ENCODE measurements around the gene FAM107A. TPM values are rescaled to one million over a fixed set of nuclear protein-coding genes. Genes with fewer than 3 reads are reported as not detected.
A peak's percentile ranks its signal among the peaks of the same experiment; 100 is the strongest.

The FAM107A gene
- total and polyA plus RNA-seq, 2 experiments from 2014 or later: 1.0 to 1.1 TPM

GRCh38 chr3:58566398-58567250 is 10.6 kb downstream of the FAM107A start:
- peak overlapping the region; percentile 74; the same call in 1 of the 2 replicates for H3K4me2 ChIP-seq
- 0 out of 2 replicates have a peak overlapping the region, but pooled peaks have one; percentile 31 for H3K27ac Mint-ChIP-seq
- H3K4me1 Mint-ChIP-seq: peaks cover 36% of the 10 kb centered on the region
- H4K20me1 ChIP-seq (replicated peaks; ENCODE audit: insufficient read depth): no peaks in the 10 kb centered on the region
- no peak overlapping the region for H3K4me3 Mint-ChIP-seq
- ATAC-seq (no peak), DNase-seq (ENCODE audit: low spot score) (no peak)
- no peak overlapping the region for H3K4me3 ChIP-seq
- H3K4me1 ChIP-seq (ENCODE audit: insufficient read depth): peaks cover 29% of the 10 kb centered on the region
- no peaks in the 10 kb centered on the region for H3K9me2 ChIP-seq (ENCODE audit: insufficient read depth)
- peaks cover 11% of the 10 kb centered on the region for H3K27me3 Mint-ChIP-seq (ENCODE audit: insufficient read depth, low read depth, poor library complexity)
- H3K79me2 ChIP-seq (replicated peaks; ENCODE audit: insufficient read depth): no peaks in the 10 kb centered on the region
- peaks cover 5% of the 10 kb centered on the region for H3K9me3 Mint-ChIP-seq
- H3K36me3 ChIP-seq (ENCODE audit: insufficient read depth): no peaks in the 10 kb centered on the region
- H3F3A ChIP-seq (replicated peaks; ENCODE audit: low read depth): 0 out of 2 replicates have a peak, but pooled peaks cover 5% of the 10 kb centered on the region
- no peak overlapping the region for H3K27ac ChIP-seq (ENCODE audit: low read depth)
- no peak overlapping the region for H2AFZ ChIP-seq
- H3K27me3 ChIP-seq (ENCODE audit: insufficient read depth): no peaks in the 10 kb centered on the region
- peaks cover 3% of the 10 kb centered on the region; the same call in 2 of the 3 replicates for H3K36me3 Mint-ChIP-seq (ENCODE audit: low read depth)
- no peak for TF ChIP-seq ETS1 (IDR thresholded peaks at IDR 0.05)

GRCh38 chr3:58565621-58566397 is 11.4 kb downstream of the FAM107A start:
- Mint-ChIP-seq H3K27ac (peak overlapping the region; percentile 74; the same call in 1 of the 2 replicates), H3K4me1 (peaks cover 43% of the 10 kb centered on the region), H3K9me3 (peaks cover 5% of the 10 kb centered on the region), H3K4me3 (peak overlapping the region; percentile 29; the same call in 2 of the 3 replicates), H3K27me3 (ENCODE audit: insufficient read depth, low read depth, poor library complexity) (peaks cover 18% of the 10 kb centered on the region), H3K36me3 (ENCODE audit: low read depth) (peaks cover 3% of the 10 kb centered on the region; the same call in 2 of the 3 replicates)
- Histone ChIP-seq H3K27me3 (ENCODE audit: insufficient read depth) (no peaks in the 10 kb centered on the region), H2AFZ (no peak overlapping the region), H3K9me2 (ENCODE audit: insufficient read depth) (no peaks in the 10 kb centered on the region), H3K36me3 (ENCODE audit: insufficient read depth) (no peaks in the 10 kb centered on the region), H3K27ac (ENCODE audit: low read depth) (peak overlapping the region; percentile 83; the same call in 1 of the 2 replicates), H3K4me3 (no peak overlapping the region), H4K20me1 (replicated peaks; ENCODE audit: insufficient read depth) (no peaks in the 10 kb centered on the region), H3F3A (replicated peaks; ENCODE audit: low read depth) (0 out of 2 replicates have a peak, but pooled peaks cover 5% of the 10 kb centered on the region), H3K4me1 (ENCODE audit: insufficient read depth) (peaks cover 31% of the 10 kb centered on the region), H3K79me2 (replicated peaks; ENCODE audit: insufficient read depth) (no peaks in the 10 kb centered on the region), H3K4me2 (peak overlapping the region; percentile 74; the same call in 1 of the 2 replicates)
- peak; percentile 58 for ATAC-seq
- TF ChIP-seq CREB1 (CRISPR knock-in tag; IDR thresholded peaks at IDR 0.05; ENCODE audit: low read depth) (peak; percentile 14; the same call in 1 of the 2 replicates), POLR2AphosphoS5 (IDR thresholded peaks at IDR 0.05; ENCODE audit: low read depth) (peak; percentile 44; the same call in 1 of the 2 replicates), CTCF (conservative IDR thresholded peaks at IDR 0.05; ENCODE audit: low read depth in 2 of 2) (no peak)
- DNase-seq (ENCODE audit: low spot score): peak; percentile 88
